ENCODE measurements around the gene IRF1. TPM values are rescaled to one million over a fixed set of nuclear protein-coding genes. Genes with fewer than 3 reads are reported as not detected.
"Not testable (repeated sequence)": the region's sequence is repeated elsewhere in the genome, so short reads cannot be mapped to it uniquely, and the experiment has no call there.

The IRF1 gene
- total and polyA plus RNA-seq, 5 experiments from 2014 or later: 108 to 218 (median 127) TPM

DNA sequence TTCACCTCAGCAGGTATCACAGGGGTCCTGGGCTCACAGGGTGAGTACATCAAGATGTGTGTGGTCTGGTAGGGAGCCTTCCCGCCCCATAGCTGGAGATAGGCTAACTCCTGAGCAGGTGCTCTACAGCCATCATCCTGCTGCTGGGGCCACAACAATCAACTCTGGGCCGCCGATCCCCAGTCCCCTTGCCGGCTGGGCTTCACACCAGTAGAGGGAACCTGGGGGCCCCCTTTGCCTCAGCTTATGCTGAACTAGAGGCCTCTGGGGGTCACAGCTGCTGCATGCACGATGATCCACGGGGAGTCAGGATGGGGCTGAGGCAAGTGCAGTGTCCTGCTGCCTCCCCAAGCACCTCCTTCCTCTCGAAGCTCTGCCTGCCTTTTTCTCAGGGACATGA is 46.5 kb downstream of the IRF1 start:
- H3K9me3 Mint-ChIP-seq: no peaks in the 10 kb centered on the region
- no peaks in the 10 kb centered on the region for H3K27me3 Mint-ChIP-seq
- peaks cover 4 to 9% (median 5%) of the 10 kb centered on the region in 3 donors for H3K36me3 Mint-ChIP-seq
- no peak for DNase-seq
- H3K4me1 Mint-ChIP-seq: peaks cover 56 to 100% (median 96%) of the 10 kb centered on the region in 4 donors
- peak; percentile 40 to 56 for ATAC-seq
- H3K27ac Mint-ChIP-seq: peak overlapping the region in 8 of 10 donors; percentile 44 to 84 (median 71)
- H3K4me3 Mint-ChIP-seq: peak overlapping the region in 4 of 10 donors; percentile 5 to 22 (median 13)
- POLR2A ChIA-PET: interaction anchor here (0.9 to 3.0 kb wide), 7 partner anchors 10 to 52 kb away, joined by 3 to 24 read pairs (median 3); partner anchors contain the start of gene IRF1

GRCh38 chr5:132439521-132440089 is 51.0 kb downstream of the IRF1 start:
- Mint-ChIP-seq H3K4me1 (peaks cover 53 to 98% (median 94%) of the 10 kb centered on the region in 4 donors), H3K36me3 (peaks cover 0 to 12% (median 6%) of the 10 kb centered on the region in 3 donors), H3K9me3 (no peaks in the 10 kb centered on the region), H3K4me3 (peak overlapping the region in 8 of 10 donors; percentile 2 to 49 (median 36)), H3K27me3 (no peaks in the 10 kb centered on the region), H3K27ac (peak overlapping the region; percentile 72 to 94 (median 86))
- no peak for DNase-seq
- POLR2A ChIA-PET: interaction anchor here (0.5 to 5.6 kb wide), 11 partner anchors 8 to 56 kb away, joined by 3 to 47 read pairs (median 5); partner anchors contain the start of gene IRF1
- ATAC-seq: peak in 1 of 2 donors; percentile 19

GRCh38 chr5:132438917-132439316 is 51.7 kb downstream of the IRF1 start:
- Mint-ChIP-seq H3K4me3 (peak overlapping the region in 8 of 10 donors; percentile 7 to 49 (median 42)), H3K9me3 (no peaks in the 10 kb centered on the region), H3K36me3 (peaks cover 0 to 13% (median 9%) of the 10 kb centered on the region in 3 donors), H3K27me3 (no peaks in the 10 kb centered on the region), H3K27ac (peak overlapping the region; percentile 72 to 94 (median 86)), H3K4me1 (peaks cover 52 to 98% (median 94%) of the 10 kb centered on the region in 4 donors)
- POLR2A ChIA-PET: interaction anchor here (0.5 to 5.6 kb wide), 12 partner anchors 9 to 50 kb away, joined by 3 to 47 read pairs (median 7); partner anchors contain the start of gene IRF1
- DNase-seq (peak in 1 of 10 donors; percentile 23), ATAC-seq (no peak)

- H3K9me3 Mint-ChIP-seq, H3K27me3 Mint-ChIP-seq, DNase-seq, ATAC-seq: not testable (repeated sequence)
- peak overlapping the region; percentile 84 to 94 (median 90) for H3K27ac Mint-ChIP-seq
- POLR2A ChIA-PET: interaction anchor here (0.6 to 5.6 kb wide), 14 partner anchors 9 to 84 kb away, joined by 3 to 47 read pairs (median 7); partner anchors contain the start of gene IRF1
- H3K36me3 Mint-ChIP-seq: peaks cover 0 to 13% (median 9%) of the 10 kb centered on the region in 3 donors
- H3K4me1 Mint-ChIP-seq: peaks cover 49 to 95% (median 88%) of the 10 kb centered on the region in 4 donors
- peak overlapping the region; percentile 38 to 77 (median 68) for H3K4me3 Mint-ChIP-seq
Measured at GRCh38 chr5:132438267-132438645, 52.3 kb downstream of the IRF1 start.

DNA sequence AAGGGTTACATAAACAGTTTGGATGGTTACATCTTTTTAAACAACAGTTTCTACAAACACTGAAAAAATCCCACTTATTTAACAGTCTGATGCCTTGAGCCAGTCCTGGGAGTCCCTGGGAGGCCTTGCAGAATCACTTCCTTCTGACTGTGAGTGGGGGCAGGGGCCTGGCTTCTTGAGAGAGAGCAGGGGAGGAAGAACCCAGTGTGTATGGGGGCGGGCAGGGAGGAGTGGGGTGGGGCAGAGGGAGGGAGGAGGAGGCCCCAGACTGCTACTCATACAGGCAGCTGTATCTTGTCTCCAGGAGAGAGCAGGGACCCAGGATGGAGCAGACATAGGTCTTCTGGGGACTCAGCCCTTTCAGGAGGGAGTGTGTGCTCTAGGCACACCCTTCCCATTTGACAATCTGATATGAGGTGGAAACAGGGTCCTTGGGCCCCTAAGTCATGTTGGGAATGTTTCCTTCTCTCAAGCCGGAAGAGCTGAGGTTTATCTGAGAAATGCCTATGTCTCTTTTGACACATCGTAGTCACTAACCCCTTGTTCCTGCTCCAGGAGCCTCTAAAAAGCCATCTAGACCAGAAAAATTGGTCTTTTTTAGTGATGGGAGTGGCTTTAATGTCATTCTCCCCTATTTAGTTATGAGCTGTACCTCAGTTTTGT is 52.8 kb downstream of the IRF1 start:
- ATAC-seq: peak; percentile 90 to 93
- POLR2A ChIA-PET: interaction anchor here (0.6 to 5.6 kb wide), 15 partner anchors 10 to 85 kb away, joined by 3 to 47 read pairs (median 7); partner anchors contain the start of gene IRF1
- H3K36me3 Mint-ChIP-seq: peaks cover 0 to 13% (median 11%) of the 10 kb centered on the region in 3 donors
- H3K4me1 Mint-ChIP-seq: peaks cover 47 to 95% (median 87%) of the 10 kb centered on the region in 4 donors
- H3K27ac Mint-ChIP-seq: peak overlapping the region; percentile 84 to 94 (median 90)
- H3K4me3 Mint-ChIP-seq: peak overlapping the region; percentile 38 to 77 (median 68)
- no peaks in the 10 kb centered on the region for H3K27me3 Mint-ChIP-seq
- DNase-seq: peak; percentile 29 to 82 (median 52)
- H3K9me3 Mint-ChIP-seq: no peaks in the 10 kb centered on the region

DNA sequence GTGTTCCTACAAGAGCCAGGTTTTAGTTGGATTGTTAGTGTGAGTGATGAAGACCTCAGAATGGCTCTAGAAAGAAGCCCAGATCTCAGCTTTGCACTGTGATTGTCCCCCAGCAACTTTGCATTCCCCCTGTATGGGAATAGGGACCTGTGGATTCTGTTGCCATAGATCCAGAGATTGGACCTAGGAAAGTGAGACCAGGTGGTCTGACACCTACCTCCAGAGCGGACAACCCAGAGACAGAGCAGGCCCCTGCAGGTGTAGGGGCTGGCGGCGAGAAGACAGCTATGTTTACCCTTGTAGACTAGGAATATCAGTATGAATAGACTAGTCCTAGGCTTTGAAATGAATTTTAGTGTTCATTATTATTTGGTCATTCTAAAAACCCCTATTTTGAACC is 53.6 kb downstream of the IRF1 start:
- Mint-ChIP-seq H3K4me3 (peak overlapping the region in 9 of 10 donors; percentile 59 to 77 (median 68)), H3K36me3 (peaks cover 0 to 15% (median 13%) of the 10 kb centered on the region in 3 donors), H3K4me1 (peaks cover 49 to 95% (median 87%) of the 10 kb centered on the region in 4 donors), H3K27me3 (no peaks in the 10 kb centered on the region), H3K9me3 (no peaks in the 10 kb centered on the region), H3K27ac (peak overlapping the region; percentile 61 to 94 (median 90))
- DNase-seq: no peak
- POLR2A ChIA-PET: interaction anchor here (0.8 to 5.6 kb wide), 10 partner anchors 10 to 59 kb away, joined by 3 to 47 read pairs (median 14); partner anchors contain the start of gene IRF1
- no peak for ATAC-seq

DNA sequence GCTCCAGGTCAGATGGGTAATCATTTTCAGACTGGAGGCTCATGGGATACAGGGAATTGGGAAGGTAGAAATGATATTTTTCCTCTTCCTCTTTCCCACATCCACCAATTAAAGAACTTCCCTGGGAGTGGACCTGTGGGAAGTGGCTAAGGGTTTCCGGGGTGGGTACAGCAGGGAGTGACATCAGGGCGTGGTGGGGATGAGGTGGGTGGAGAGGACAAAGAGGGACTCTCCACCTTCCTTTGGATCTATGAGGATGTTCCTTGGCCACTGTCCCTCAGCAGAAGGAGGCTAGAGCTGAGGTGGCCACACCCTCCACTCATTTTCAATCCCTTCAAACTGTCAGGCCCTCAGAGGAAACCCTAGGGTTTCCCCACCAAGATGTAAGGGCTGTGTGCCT is 54.7 kb downstream of the IRF1 start:
- Mint-ChIP-seq H3K4me1 (peaks cover 53 to 95% (median 88%) of the 10 kb centered on the region in 4 donors), H3K4me3 (peak overlapping the region in 3 of 10 donors; percentile 5 to 48 (median 22)), H3K27ac (peak overlapping the region in 6 of 10 donors; percentile 41 to 90 (median 84)), H3K27me3 (no peaks in the 10 kb centered on the region), H3K9me3 (no peaks in the 10 kb centered on the region), H3K36me3 (peaks cover 0 to 17% (median 16%) of the 10 kb centered on the region in 3 donors)
- no peak for ATAC-seq
- POLR2A ChIA-PET: interaction anchor here (0.8 to 5.6 kb wide), 9 partner anchors 9 to 60 kb away, joined by 3 to 47 read pairs (median 5); partner anchors contain the start of gene IRF1
- DNase-seq: no peak

DNA sequence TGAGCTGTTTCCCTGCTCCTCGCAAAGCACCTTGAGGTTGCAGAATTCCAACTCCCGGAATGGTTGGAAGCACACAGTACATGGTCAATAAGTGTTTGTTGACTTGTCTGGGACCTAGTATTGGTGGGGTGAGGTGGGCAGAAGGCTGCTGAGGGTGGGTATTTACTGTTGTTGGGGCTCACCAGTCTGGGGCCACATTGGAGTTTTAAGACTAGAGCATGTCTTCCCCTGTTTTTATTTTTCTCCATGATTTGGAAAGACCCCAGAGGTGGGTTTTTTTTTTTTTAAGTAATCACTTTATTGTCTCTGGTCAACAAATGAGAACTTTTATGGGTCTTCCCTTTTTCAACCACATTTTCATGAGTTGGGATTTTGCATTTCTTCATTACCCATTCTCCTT is 55.1 kb downstream of the IRF1 start:
- peaks cover 0 to 20% (median 19%) of the 10 kb centered on the region in 3 donors for H3K36me3 Mint-ChIP-seq
- H3K27me3 Mint-ChIP-seq: no peaks in the 10 kb centered on the region
- H3K4me1 Mint-ChIP-seq: peaks cover 54 to 95% (median 88%) of the 10 kb centered on the region in 4 donors
- H3K4me3 Mint-ChIP-seq: no peak overlapping the region
- no peaks in the 10 kb centered on the region for H3K9me3 Mint-ChIP-seq
- ATAC-seq (no peak), DNase-seq (no peak)
- peak overlapping the region in 7 of 10 donors; percentile 4 to 90 (median 62) for H3K27ac Mint-ChIP-seq
- POLR2A ChIA-PET: interaction anchor here (0.8 to 4.4 kb wide), 7 partner anchors 9 to 37 kb away, joined by 3 to 39 read pairs (median 3); no protein-coding TSS in a partner anchor

DNA sequence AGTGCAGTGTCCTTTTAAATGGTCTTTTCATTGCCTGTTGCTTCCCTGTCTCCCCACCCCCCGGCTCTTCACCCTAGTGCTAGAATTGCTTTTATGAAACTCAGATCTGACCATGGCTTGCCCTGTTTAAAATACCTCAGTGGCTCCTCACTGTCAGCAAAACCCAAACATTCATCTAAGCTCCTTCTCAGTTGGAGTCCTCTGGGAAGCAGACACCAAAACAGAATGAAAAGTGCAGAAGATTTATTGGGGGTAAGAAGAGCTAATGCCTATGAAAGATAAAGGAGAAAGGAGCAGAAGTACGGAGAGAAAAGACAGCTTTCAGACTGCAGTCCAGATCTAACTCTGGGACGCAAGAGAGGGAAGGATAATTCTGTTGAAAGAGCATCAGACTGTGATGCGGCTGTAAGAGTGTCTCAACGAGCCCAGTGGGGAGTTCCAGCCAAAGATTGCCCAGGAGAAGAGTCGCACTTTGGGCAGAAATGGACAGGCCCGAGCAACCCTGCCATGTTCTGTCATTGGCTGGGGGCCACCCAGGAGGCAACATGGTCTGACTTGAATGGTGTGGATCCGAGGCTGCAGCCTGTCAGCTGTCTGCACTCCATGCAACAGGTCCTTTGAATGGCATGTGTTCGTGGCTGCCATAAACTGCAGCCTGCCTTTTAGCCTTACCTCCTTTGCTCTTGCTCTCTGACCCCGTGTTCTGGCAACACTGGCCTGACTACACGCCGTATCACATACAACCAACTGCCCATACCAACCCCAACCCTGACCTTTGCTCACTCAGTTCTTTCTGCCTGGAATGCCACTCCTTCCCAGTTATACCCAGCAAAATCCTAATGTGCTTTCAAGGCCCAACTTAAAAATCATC is 55.9 kb downstream of the IRF1 start:
- peaks cover 57 to 95% (median 88%) of the 10 kb centered on the region in 4 donors for H3K4me1 Mint-ChIP-seq
- DNase-seq (no peak), ATAC-seq (no peak)
- H3K9me3 Mint-ChIP-seq: no peaks in the 10 kb centered on the region
- no peaks in the 10 kb centered on the region for H3K27me3 Mint-ChIP-seq
- peak overlapping the region in 5 of 10 donors; percentile 7 to 59 (median 27) for H3K4me3 Mint-ChIP-seq
- peak overlapping the region in 9 of 10 donors; percentile 4 to 90 (median 66) for H3K27ac Mint-ChIP-seq
- peaks cover 0 to 25% (median 19%) of the 10 kb centered on the region in 3 donors for H3K36me3 Mint-ChIP-seq
- POLR2A ChIA-PET: interaction anchor here (0.7 to 4.4 kb wide), 8 partner anchors 8 to 62 kb away, joined by 3 to 39 read pairs (median 4); partner anchors contain the start of gene IRF1

GRCh38 chr5:132433141-132433540 is 57.4 kb downstream of the IRF1 start:
- Mint-ChIP-seq H3K36me3 (peaks cover 0 to 28% (median 19%) of the 10 kb centered on the region in 3 donors), H3K27me3 (no peaks in the 10 kb centered on the region), H3K4me1 (peaks cover 61 to 96% (median 90%) of the 10 kb centered on the region in 4 donors), H3K4me3 (peak overlapping the region in 3 of 10 donors; percentile 26 to 59 (median 52)), H3K27ac (peak overlapping the region; percentile 40 to 100 (median 86)), H3K9me3 (no peaks in the 10 kb centered on the region)
- no peak for ATAC-seq
- POLR2A ChIA-PET: interaction anchor here (1.0 to 12.3 kb wide), 5 partner anchors 24 to 63 kb away, joined by 4 to 274 read pairs (median 8); partner anchors contain the start of gene IRF1
- no peak for DNase-seq

DNA sequence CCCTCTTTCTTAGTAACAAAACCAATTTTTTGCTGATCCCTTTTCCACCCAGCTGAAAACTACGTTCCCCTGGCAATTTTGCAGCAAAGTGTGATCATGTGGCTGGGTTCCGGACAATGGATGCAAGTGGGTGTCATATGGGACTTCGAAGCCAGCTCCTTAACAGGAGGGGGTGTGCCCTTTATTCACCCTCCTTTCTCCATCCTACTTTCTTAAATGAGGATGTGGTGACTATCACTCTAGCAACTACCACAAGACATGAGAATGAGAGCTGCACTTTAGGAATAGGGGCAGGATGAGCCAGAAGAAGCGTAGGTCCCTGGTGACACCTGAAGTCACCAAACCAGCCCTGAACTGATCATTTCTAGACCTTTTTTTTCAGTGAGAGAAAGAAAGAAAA is 58.9 kb downstream of the IRF1 start:
- no peaks in the 10 kb centered on the region for H3K27me3 Mint-ChIP-seq
- H3K4me3 Mint-ChIP-seq: peak overlapping the region in 7 of 10 donors; percentile 1 to 76 (median 48)
- DNase-seq (no peak), ATAC-seq (peak in 1 of 2 donors; percentile 16)
- H3K27ac Mint-ChIP-seq: peak overlapping the region in 9 of 10 donors; percentile 51 to 100 (median 93)
- H3K9me3 Mint-ChIP-seq: no peaks in the 10 kb centered on the region
- H3K4me1 Mint-ChIP-seq: peaks cover 60 to 96% (median 90%) of the 10 kb centered on the region in 4 donors
- peaks cover 0 to 28% (median 19%) of the 10 kb centered on the region in 3 donors for H3K36me3 Mint-ChIP-seq
- POLR2A ChIA-PET: interaction anchor here (0.9 to 12.3 kb wide), 6 partner anchors 11 to 65 kb away, joined by 3 to 274 read pairs (median 18); partner anchors contain the start of gene IRF1

Measured in naive thymus-derived CD8-positive, alpha-beta T cell (primary cell).